Hepatocyte (in vitro differentiated cells): Measurements from ENCODE around the gene ZCCHC24. TPM values are rescaled to one million over a fixed set of nuclear protein-coding genes. Genes with fewer than 3 reads are reported as not detected.
A peak's percentile ranks its signal among the peaks of the same experiment; 100 is the strongest.

Source experiments
- DNase-seq: peaks from one replicate; pipeline ENCODE4 v3.0.0-alpha.2; 2016; ENCODE audit warnings: low spot score
- H2AFZ ChIP-seq: fragments of 200-600 bp; sonication (generic); 2 replicates; pipeline ENCODE4 v1.6.0; 2016; ENCODE audit warnings: antibody characterized with exemption, mild to moderate bottlenecking
- H3K27ac ChIP-seq: fragments of 200-600 bp; sonication (generic); 2 replicates; pipeline ENCODE4 v1.5.1; 2016; ENCODE audit warnings: mild to moderate bottlenecking
- H3K27me3 ChIP-seq: fragments of 200-600 bp; sonication (generic); 2 replicates; pipeline ENCODE4 v1.6.1; 2016
- H3K36me3 ChIP-seq: fragments of 200-600 bp; sonication (generic); replicated peaks from 2 replicates; pipeline ENCODE4 v1.5.1; 2016; ENCODE audit warnings: low read depth; ENCODE audit not compliant: insufficient read depth
- H3K4me1 ChIP-seq: fragments of 200-600 bp; sonication (generic); 2 replicates; pipeline ENCODE4 v1.5.1; 2016; ENCODE audit warnings: mild to moderate bottlenecking, moderate library complexity; ENCODE audit not compliant: insufficient read depth
- H3K4me2 ChIP-seq: fragments of 200-600 bp; sonication (generic); 2 replicates; pipeline ENCODE4 v1.6.0; 2016
- H3K4me3 ChIP-seq: fragments of 200-600 bp; sonication (generic); 2 replicates; pipeline ENCODE4 v1.5.1; 2016; ENCODE audit warnings: mild to moderate bottlenecking
- H3K79me2 ChIP-seq: fragments of 200-600 bp; sonication (generic); 2 replicates; pipeline ENCODE4 v1.6.0; 2017; ENCODE audit warnings: mild to moderate bottlenecking
- H3K9me2 ChIP-seq: fragments of 200-600 bp; sonication (generic); replicated peaks from 2 replicates; pipeline ENCODE4 v1.6.0; 2017; ENCODE audit warnings: mild to moderate bottlenecking; ENCODE audit not compliant: insufficient read depth
- H3K9me3 ChIP-seq: fragments of 200-600 bp; sonication (generic); 2 replicates; pipeline ENCODE4 v1.5.1; 2016; ENCODE audit warnings: low read depth, mild to moderate bottlenecking
- H4K20me1 ChIP-seq: fragments of 200-600 bp; sonication (generic); 2 replicates; pipeline ENCODE4 v1.6.0; 2016; ENCODE audit warnings: mild to moderate bottlenecking; ENCODE audit not compliant: insufficient read depth, poor library complexity, severe bottlenecking
- EZH2 ChIP-seq: fragments of 200-600 bp; sonication (generic); IDR thresholded peaks from 2 replicates; pipeline ENCODE4 v1.6.1; 2016; ENCODE audit warnings: antibody characterized with exemption, mild to moderate bottlenecking, borderline replicate concordance
- EZH2phosphoT487 ChIP-seq: fragments of 200-600 bp; sonication (generic); IDR thresholded peaks from one replicate; pipeline ENCODE4 v1.6.1; 2018; ENCODE audit warnings: antibody characterized with exemption, mild to moderate bottlenecking, low read depth, moderate library complexity; ENCODE audit not compliant: unreplicated experiment, severe bottlenecking
- whole genome bisulfite sequencing: methylation state at CpG from one replicate; pipeline ENCODE4 v1.1.6; 2016; ENCODE audit warnings: low lambda C conversion rate; ENCODE audit errors: missing lambda C conversion rate; 5-methylcytosine and 5-hydroxymethylcytosine counted together
- polyA plus RNA-seq: library from polyadenylated mRNA; unstranded; fragments of >200 nt; fragmentation: Nextera tagmentation; extraction: Ambion mirVana; gene quantifications from 2 replicates; pipeline ENCODE4 v1.2.1, GENCODE V29; 2016
- total RNA-seq: library from RNA; depleted of rRNA; stranded (reverse); fragments of >200 nt; gene quantifications from 2 replicates; pipeline ENCODE4 v1.2.3, GENCODE V29; 2014
- TF ChIP-seq, protein P1 (sequence below): fragments of 200-600 bp; sonication (generic); IDR thresholded peaks from 2 replicates; pipeline ENCODE4 v1.5.1; 2016; ENCODE audit warnings: antibody characterized with exemption, mild to moderate bottlenecking; ENCODE audit not compliant: poor library complexity

ZCCHC24 gene
- total and polyA plus RNA-seq, 2 experiments from 2014 or later = 20.1 to 20.6 TPM

DNA sequence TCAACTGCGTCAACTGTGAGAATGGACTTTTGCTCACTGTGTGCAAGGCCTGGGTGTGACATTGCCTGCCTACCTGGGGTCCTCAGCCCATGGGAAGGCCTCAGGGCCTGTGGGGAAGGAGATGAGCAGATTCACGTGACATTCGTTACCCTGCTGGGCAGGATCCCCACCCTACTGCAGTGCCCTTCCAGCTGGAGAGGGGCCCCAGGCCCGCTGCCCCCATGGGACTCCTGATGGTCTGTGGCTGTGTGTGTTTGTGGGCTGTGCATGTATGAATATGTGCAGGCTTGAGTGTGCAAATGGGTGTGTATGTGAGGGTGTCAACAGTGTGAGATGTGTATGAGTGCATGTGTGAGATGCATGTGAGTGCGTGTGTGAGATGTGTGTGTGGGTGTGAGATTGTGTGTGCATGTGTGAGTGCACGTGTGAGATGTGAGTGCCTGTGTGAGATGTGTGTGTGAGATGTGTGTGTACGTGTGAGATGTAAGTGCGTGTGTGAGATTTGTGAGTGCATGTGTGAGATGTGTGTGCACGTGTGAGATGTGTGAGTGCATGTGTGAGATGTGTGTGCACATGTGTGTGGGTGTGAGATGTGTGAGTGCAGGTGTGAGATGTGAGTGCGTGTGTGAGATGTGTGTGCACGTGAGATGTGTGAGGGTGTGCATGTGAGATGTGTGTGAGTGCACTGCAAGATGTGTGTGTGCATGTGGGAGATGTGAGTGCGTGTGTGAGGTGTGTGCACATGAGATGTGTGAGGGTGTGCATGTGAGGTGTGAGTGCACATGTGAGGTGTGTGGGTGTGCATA is 68.5 kb downstream of the ZCCHC24 start:
- Histone ChIP-seq H3K79me2 (no peaks in the 10 kb centered on the region), H3K4me1 (peaks cover 33% of the 10 kb centered on the region), H3K9me2 (no peaks in the 10 kb centered on the region), H3K4me3 (no peak overlapping the region), H3K9me3 (no peaks in the 10 kb centered on the region), H3K27me3 (no peaks in the 10 kb centered on the region), H3K4me2 (no peak overlapping the region), H3K27ac (no peak overlapping the region), H3K36me3 (no peaks in the 10 kb centered on the region), H2AFZ (no peak overlapping the region), H4K20me1 (no peaks in the 10 kb centered on the region)
- TF ChIP-seq, protein P1, sequence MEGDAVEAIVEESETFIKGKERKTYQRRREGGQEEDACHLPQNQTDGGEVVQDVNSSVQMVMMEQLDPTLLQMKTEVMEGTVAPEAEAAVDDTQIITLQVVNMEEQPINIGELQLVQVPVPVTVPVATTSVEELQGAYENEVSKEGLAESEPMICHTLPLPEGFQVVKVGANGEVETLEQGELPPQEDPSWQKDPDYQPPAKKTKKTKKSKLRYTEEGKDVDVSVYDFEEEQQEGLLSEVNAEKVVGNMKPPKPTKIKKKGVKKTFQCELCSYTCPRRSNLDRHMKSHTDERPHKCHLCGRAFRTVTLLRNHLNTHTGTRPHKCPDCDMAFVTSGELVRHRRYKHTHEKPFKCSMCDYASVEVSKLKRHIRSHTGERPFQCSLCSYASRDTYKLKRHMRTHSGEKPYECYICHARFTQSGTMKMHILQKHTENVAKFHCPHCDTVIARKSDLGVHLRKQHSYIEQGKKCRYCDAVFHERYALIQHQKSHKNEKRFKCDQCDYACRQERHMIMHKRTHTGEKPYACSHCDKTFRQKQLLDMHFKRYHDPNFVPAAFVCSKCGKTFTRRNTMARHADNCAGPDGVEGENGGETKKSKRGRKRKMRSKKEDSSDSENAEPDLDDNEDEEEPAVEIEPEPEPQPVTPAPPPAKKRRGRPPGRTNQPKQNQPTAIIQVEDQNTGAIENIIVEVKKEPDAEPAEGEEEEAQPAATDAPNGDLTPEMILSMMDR = no peak
- TF ChIP-seq EZH2 (no peak), EZH2phosphoT487 (no peak)
- 95% methylated on average over 12 of the region's 12 CpGs for WGBS
- no peak for DNase-seq

DNA sequence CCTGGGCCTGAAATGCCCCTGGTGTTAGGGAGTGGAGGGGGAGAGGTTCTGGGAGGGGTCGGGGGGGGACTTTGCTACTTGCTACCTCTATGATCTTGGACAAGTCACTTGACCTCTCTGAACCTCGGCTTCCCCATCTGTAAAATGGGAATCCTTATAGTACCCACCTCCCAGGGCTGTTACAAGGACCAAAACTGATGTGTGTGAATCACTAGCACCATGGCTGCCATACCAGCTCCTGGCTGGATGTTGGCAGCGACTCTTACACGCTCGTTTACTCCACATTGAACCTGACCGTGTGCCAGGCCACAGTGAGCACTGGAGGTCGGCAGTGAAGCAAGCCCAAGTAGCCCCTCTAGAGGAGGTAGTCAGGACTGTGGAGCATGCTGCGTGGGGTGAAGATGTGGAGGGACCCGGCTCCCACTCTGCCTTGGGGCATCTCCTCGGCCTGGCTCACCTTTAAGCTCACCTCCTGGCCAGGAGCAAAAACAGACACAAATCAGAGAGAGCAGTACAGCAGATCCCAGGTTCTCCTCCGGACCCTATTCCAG is 69.3 kb downstream of the ZCCHC24 start:
- no peak for DNase-seq
- Histone ChIP-seq H4K20me1 (no peaks in the 10 kb centered on the region), H3K27ac (no peak overlapping the region), H3K9me3 (no peaks in the 10 kb centered on the region), H3K9me2 (no peaks in the 10 kb centered on the region), H3K4me1 (peaks cover 26% of the 10 kb centered on the region), H3K4me2 (no peak overlapping the region), H3K79me2 (no peaks in the 10 kb centered on the region), H2AFZ (no peak overlapping the region), H3K27me3 (no peaks in the 10 kb centered on the region), H3K4me3 (no peak overlapping the region), H3K36me3 (no peaks in the 10 kb centered on the region)
- 84% methylated on average over 11 of the region's 11 CpGs for WGBS
- no peak for TF ChIP-seq EZH2phosphoT487
- no peak for TF ChIP-seq EZH2
- TF ChIP-seq, protein P1 = no peak

DNA sequence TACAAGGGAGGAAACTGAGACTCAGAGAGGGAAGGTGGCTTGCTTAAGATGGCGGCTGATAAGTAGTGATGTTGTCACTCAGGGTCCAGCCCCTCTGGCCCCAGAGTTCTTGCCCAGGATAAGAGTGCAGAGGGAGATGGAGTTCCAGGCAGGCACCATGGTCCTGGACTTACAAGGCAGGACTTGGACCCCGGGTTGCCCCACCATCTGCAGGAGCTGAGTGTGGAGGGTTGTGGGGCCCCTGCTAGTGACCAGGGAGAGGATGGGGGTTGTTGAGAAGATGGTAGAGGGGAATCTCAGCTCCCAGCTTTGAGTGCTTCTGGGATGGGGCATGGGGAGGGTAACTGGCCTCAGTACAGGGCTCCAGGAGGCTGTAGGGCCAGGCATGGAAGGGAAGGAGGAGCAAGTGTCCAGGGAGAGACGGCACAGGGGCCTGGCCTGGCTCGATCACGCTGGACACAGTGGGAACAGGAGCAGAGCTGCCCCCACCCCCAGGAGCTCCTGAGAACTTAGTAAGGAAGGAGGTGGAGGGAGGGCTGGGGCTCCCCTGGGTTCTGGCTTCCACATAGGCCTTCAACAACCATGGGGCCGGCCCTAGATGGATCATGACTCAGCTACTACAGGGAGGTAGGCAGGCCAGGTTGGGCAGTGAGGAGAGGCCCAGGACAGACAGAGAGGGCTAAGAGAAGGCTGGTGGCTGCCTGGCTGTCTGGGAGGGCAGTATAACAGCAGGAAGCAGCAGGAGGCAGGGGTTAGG is 69.9 kb downstream of the ZCCHC24 start:
- 76% methylated on average over 6 of the region's 6 CpGs for whole genome bisulfite sequencing
- Histone ChIP-seq H2AFZ (no peak overlapping the region), H3K27ac (no peak overlapping the region), H3K9me3 (no peaks in the 10 kb centered on the region), H3K4me2 (no peak overlapping the region), H3K9me2 (no peaks in the 10 kb centered on the region), H3K79me2 (no peaks in the 10 kb centered on the region), H4K20me1 (no peaks in the 10 kb centered on the region), H3K27me3 (no peaks in the 10 kb centered on the region), H3K36me3 (no peaks in the 10 kb centered on the region), H3K4me3 (no peak overlapping the region), H3K4me1 (peaks cover 19% of the 10 kb centered on the region)
- peak; percentile 64 for DNase-seq
- TF ChIP-seq, protein P1 = no peak
- TF ChIP-seq EZH2 (no peak), EZH2phosphoT487 (no peak)
